Spleen (tissue), 7 donors: ENCODE data around the gene SOX15.
A peak's percentile ranks its signal among the peaks of the same experiment; 100 is the strongest.

Experiments
- CTCF ChIP-seq, 11 experiments: fragments of 200-600 bp in 7 of 11; fragments of 450-650 bp in 4 of 11; sonication (generic) in 4 of 11; IDR thresholded peaks in 8 of 11; conservative IDR thresholded peaks in 3 of 11; 1 replicate in 7 of 11; 2 replicates in 4 of 11; pipeline versions ENCODE4 v1.4.0 to v1.8.0; 2016 to 2021; ENCODE audit warnings: antibody characterized with exemption in 11 of 11, inconsistent platforms in 4 of 11, mild to moderate bottlenecking in 1 of 11
- POLR2A ChIP-seq, 3 donors: fragments of 450-650 bp; IDR thresholded peaks; one replicate each; pipeline ENCODE4 v1.5.1; 2017; ENCODE audit warnings: antibody characterized with exemption in 3 of 3, mild to moderate bottlenecking in 1 of 3
- donor health status: DM: no; HTN: no; CAD: no; lungs with moderate emphysema.
- donor health status: DM: no; HTN: no; CAD: no.
- donor health status: DM: no; HTN: no; CAD: no.

GRCh38 chr17:7561589-7562207 lies 28.2 kb downstream of the SOX15 start, which contains the start of gene SENP3:
- TF ChIP-seq CTCF (IDR thresholded peaks at IDR 0.05 in 8 of 11, conservative IDR thresholded peaks at IDR 0.05 in 3 of 11), result peak in 1 of 11 experiments; percentile 3
- TF ChIP-seq POLR2A (IDR thresholded peaks at IDR 0.05), result peak in 2 of 3 donors; percentile 32 to 40
